ENCODE data around the gene GCSH. TPM values are rescaled to one million over a fixed set of nuclear protein-coding genes. Genes with fewer than 3 reads are reported as not detected.

GCSH gene
- total RNA-seq, 1 donor from 2014 or later: 17.6 TPM

- no peaks in the 10 kb centered on the region for H3K36me3 ChIP-seq (ENCODE audit: control insufficient read depth, insufficient read depth, low read length)
- H3K4me3 ChIP-seq (ENCODE audit: low read depth, low read length): peak within 1 kb of the TSS; percentile 74
- no peaks in the 10 kb centered on the region for H3K27me3 ChIP-seq (ENCODE audit: control insufficient read depth, insufficient read depth, low read length)
- TF ChIP-seq CTCF (IDR thresholded peaks at IDR 0.05; ENCODE audit: insufficient read depth, low read length, severe bottlenecking): no peak
- DNase-seq (ENCODE audit: low read depth) (peak; percentile 87), FAIRE-seq (no peak)
These were observed 18.9 kb downstream of the GCSH start, which contains the start of gene C16orf46 for GRCh38 chr16:81077076-81077940. C16orf46 (minus strand) TSS chr16:81077238; CDS start chr16:81063955, 13,283 bp downstream.

- FAIRE-seq (no peak), DNase-seq (ENCODE audit: low read depth) (peak; percentile 70)
- Histone ChIP-seq H3K4me3 (ENCODE audit: low read depth, low read length) (peak overlapping the region; percentile 74), H3K36me3 (ENCODE audit: control insufficient read depth, insufficient read depth, low read length) (no peaks in the 10 kb centered on the region), H3K27me3 (ENCODE audit: control insufficient read depth, insufficient read depth, low read length) (no peaks in the 10 kb centered on the region)
- no peak for TF ChIP-seq CTCF (IDR thresholded peaks at IDR 0.05; ENCODE audit: insufficient read depth, low read length, severe bottlenecking)
These were observed 19.6 kb downstream of the GCSH start for GRCh38 chr16:81076566-81077075.

GRCh38 chr16:81073560-81074330 is 22.4 kb downstream of the GCSH start:
- Histone ChIP-seq H3K36me3 (ENCODE audit: control insufficient read depth, insufficient read depth, low read length) (no peaks in the 10 kb centered on the region), H3K4me3 (ENCODE audit: low read depth, low read length) (no peak overlapping the region), H3K27me3 (ENCODE audit: control insufficient read depth, insufficient read depth, low read length) (no peaks in the 10 kb centered on the region)
- DNase-seq (ENCODE audit: low read depth): no peak
- FAIRE-seq: no peak
- no peak for TF ChIP-seq CTCF (IDR thresholded peaks at IDR 0.05; ENCODE audit: insufficient read depth, low read length, severe bottlenecking)

- DNase-seq (ENCODE audit: low read depth) (peak; percentile 90), FAIRE-seq (no peak)
- no peak for TF ChIP-seq CTCF (IDR thresholded peaks at IDR 0.05; ENCODE audit: insufficient read depth, low read length, severe bottlenecking)
These were observed 24.4 kb downstream of the GCSH start for GRCh38 chr16:81071805-81072204.

GRCh38 chr16:81070979-81071378 is 25.2 kb downstream of the GCSH start:
- Histone ChIP-seq H3K36me3 (ENCODE audit: control insufficient read depth, insufficient read depth, low read length) (no peaks in the 10 kb centered on the region), H3K27me3 (ENCODE audit: control insufficient read depth, insufficient read depth, low read length) (no peaks in the 10 kb centered on the region), H3K4me3 (ENCODE audit: low read depth, low read length) (no peak overlapping the region)
- DNase-seq (ENCODE audit: low read depth) (no peak), FAIRE-seq (no peak)
- no peak for TF ChIP-seq CTCF (IDR thresholded peaks at IDR 0.05; ENCODE audit: insufficient read depth, low read length, severe bottlenecking)

More at GRCh38 chr16:81071805-81072204, 24.4 kb downstream of the GCSH start:
- H3K27me3 ChIP-seq (ENCODE audit: control insufficient read depth, insufficient read depth, low read length): no peaks in the 10 kb centered on the region
- no peaks in the 10 kb centered on the region for H3K36me3 ChIP-seq (ENCODE audit: control insufficient read depth, insufficient read depth, low read length)
- H3K4me3 ChIP-seq (ENCODE audit: low read depth, low read length): no peak overlapping the region

Measured in bronchial epithelial cell (primary cell).